NCI-H2227 (cell line): ENCODE measurements around the gene PKIB.
"Not testable (repeated sequence)": the region's sequence is repeated elsewhere in the genome, so short reads cannot be mapped to it uniquely, and the experiment has no call there.

Source experiments
- DNase-seq: peaks from one replicate; lab custom pipeline; 2025; ENCODE audit not compliant: unreplicated experiment; lab: John Stamatoyannopoulos, UW

Gene PKIB, protein sequence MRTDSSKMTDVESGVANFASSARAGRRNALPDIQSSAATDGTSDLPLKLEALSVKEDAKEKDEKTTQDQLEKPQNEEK

DNA sequence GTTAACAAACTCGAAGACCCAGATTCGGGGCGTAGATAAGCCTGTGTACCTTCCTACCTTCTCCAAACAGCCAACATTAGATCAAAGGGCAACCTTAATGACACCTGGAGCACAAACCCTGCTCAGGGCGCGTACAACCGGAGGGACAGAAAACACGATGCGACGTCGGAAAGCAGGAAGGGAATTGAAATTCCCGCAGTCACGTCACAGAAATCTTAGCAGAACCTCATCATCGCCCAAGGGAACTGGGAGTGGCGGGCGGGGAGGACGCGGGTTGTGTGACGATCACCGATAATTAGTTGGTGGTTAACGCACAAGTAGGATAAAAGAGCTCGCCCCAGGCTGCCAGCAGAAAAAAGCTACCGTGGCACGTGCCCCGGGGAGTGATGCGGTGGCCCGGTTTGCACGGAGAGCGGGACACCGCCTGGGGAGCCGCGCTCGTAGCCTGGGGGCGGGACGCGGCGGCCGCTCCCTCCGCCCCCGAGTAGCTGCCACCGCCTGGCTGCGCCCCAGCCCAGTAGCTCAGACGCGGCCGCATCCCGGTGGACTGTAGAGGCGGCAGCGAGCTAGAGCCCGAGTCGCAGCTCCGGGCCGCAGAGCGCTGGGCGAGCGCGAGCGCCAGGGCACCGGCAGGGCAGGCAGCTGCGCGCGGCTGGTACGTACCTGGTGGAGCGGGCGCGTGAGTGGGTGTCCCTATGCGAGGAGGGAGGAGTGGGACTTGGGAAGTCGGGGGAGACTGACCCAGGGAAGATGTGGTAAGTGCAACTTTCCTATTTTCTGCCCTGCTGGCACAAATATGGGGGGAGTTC lies at the start of gene PKIB:
Gene PKIB (plus strand): TSS at position 525 of the 809 bp plus-strand sequence. CDS start 107,390 bp downstream, outside the sequence.
- DNase-seq: peak; percentile 81

DNA sequence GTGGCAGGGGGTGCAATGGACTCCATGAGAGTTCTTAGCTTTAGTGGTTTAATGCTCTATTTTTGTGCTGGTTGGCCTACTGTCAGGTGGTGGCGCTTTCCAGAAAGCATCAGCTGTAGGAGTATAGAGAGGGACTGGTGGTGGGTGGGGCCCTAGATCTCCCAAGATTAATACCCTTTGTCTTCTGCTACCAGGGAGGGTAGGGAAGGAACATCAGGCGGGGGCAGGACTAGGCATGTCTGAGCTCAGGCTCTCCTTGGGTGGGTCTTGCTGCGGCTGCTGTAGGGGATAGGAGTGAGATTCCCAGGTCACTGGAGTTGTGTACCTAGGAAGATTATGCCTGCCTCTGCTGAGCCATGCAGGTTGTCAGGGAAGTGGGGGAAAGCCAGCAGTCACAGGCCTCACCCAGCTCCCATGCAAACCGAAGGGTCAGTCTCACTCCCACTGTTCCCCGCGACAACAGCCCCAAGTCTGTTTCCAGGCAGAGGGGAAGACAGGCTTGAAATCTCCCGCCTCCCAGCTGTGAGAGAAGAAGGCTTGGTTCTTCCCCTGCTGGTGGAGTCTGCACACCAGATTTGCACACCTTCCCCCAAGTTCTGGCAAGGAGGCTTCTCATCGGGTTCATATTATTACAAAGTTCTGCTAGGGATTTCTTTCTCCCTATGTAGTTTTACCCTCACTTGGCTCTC lies 46.7 kb upstream of the PKIB start:
- no peak for DNase-seq

DNA sequence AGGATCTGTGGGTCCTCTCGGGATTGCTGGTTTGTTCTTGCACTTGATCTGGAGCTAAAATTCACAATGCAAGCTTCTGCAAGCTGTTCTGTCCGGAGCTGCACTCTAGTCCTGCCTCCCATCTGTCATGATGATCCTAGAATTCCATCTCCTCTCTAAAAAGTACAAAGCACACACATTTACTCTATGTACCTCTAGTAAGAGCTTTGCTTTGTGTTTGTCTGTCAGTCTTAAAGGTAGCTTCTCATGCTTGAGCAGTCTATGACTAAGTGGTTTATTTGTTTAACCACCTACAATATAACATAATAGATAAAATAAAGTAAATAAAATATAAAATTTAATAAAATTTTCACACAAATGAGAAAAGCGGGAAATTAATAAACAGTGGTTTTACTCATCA lies 46.0 kb upstream of the PKIB start:
- DNase-seq: no peak

DNA sequence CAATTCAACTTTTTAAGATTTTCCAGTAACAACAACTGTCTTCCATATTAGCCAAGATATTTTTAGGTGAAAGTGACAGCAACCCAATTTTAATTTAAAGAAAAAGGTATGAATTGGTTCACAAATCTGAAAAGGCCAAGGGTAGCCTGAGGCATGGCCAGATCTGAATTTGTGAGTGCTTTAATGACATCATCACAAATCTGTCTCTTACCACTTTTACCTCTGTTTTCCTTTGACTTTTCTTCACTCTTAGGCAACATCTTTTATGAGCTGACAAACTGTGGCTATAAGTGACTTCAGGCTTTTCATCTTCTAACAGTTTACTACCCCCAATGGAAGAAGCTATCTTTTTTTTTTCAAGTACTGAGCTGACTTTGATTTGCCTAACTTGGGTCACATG lies 44.5 kb upstream of the PKIB start:
- no peak for DNase-seq

DNA sequence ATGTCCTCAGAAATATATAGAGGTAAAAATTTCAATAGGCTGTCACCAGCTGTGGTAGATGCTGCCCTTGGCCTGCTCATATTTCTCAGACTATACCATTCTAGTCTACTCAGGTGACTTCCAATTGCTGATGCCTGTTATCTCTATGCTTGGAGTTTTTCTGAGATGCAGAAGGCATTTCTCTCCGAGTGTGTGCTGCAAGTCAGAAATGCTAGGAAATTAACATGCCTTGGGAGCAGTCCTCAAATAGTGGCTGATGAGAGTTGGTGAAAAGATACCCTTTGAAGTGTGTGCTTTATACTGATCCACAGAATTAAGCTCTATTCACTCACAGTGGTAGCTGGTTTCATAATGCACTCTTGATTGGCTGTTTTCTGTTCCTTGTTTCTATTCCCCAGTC lies 43.2 kb upstream of the PKIB start:
- no peak for DNase-seq

DNA sequence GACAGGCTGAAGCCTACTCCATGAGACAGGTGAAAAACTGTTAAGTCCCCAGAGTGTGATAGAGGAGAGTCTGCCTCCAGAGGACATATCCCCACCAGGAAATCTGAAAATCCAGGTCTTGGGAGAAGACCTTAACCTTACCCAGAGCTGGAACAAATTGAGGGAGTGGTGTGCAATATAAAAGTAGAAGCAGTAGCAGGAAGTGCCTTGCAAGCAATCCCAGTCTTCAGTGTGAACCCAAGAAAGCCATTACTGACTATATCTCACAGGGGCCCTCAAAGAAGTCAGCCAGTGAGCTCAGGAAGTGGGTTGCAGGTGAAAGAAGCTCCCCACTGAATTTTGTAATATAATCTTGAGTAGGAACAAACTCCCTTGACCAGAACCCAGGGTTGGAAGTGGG lies 41.9 kb upstream of the PKIB start:
- DNase-seq: no peak

DNA sequence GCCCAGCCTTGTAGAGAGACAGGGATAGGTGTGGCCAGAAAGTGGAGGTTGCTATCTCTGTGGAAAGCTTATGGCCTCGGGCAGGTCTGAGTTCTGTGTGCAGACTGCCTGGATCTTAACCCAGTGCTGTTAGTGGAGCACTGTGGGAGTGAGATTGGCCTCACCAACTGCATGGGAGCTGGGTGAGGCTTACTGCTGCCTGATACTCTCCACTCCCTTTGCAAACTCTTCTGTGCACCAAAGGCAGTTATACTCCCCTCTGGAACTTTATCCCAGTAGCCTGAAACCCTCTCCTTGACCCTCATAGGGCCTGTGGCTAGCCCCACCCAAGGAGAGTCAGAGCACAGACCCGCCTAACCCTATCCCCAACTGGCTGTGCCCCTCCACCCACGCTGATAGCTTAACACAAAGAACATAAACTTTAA lies 41.4 kb upstream of the PKIB start:
- no peak for DNase-seq

DNA sequence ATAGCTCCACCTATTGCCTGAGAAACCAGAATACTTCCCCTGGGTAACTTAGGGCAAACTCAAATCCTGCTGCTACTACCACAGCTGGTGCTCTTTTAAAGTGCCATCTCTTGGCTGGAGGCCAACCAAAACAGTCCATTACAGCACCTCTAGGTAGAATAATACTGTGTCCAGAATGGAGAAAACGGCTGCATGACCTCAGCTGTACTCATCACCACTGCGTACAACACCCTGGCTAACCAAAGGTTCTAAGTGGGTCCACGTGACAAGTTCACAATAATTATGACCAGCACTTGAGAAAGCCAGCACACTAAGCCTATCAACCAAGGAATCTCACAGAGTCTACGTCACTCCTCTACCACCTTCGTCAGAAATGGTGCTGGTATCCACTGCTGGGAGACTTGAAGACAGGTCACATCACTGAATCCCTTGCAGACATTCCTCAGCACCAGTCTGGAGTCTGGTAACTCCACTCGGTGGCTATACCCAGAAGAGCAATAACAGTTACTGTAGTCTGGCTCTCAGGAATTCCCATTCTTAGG lies 40.9 kb upstream of the PKIB start:
- DNase-seq: no peak

DNA sequence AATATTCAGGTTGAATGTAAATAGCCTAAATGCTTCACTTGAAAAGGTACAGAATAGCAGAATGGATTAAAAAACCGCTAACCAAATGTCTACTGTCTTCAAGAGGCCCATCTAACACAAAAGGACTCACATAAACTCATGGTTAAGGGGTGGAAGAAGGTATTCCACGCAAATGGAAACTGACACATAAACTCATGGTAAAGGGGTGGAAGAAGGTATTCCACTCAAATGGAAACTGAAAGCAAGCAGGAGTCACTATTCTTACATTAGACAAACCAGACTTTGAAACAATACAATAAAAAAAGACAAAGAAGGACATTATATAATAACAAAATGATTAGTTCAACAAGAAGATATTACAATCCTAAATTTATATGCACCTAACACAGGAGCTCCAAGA lies 38.3 kb upstream of the PKIB start:
- no peak for DNase-seq

DNA sequence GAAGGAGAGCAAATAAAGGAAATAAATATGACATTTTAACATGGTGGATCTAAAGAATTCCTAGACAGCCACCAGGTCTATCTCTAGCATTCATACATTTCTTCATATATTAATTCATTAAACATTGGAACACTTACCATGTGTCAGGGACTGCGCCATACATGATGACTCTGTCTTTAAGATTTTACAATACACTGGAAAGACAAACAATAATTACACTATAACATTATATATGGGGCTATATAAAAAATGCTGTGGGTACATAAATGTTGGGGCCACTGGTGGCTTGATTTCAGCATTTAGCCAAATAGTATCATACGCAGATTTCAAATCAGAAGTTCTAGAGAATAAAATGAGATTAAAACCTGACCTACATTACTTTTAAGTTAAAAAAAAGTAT lies 33.3 kb upstream of the PKIB start:
- no peak for DNase-seq

DNA sequence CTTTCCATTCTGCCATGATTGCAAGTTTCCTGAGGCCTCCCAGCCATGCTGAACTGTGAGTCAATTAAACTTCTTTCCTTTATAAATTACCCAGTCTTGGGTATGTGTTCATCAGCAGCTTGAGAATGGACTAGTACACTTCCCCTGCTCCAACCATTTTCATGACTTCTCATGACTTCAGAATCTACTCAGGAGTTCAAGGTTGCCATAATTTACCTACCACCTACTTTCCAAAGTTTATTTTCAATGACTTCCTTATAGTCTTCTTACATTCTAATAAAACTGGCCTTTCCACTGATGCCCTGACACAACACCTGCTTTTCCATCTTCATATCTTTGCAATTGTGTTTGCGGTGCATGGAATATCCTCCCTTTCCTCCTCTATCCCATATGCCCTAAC lies 31.2 kb upstream of the PKIB start:
- DNase-seq: no peak

DNA sequence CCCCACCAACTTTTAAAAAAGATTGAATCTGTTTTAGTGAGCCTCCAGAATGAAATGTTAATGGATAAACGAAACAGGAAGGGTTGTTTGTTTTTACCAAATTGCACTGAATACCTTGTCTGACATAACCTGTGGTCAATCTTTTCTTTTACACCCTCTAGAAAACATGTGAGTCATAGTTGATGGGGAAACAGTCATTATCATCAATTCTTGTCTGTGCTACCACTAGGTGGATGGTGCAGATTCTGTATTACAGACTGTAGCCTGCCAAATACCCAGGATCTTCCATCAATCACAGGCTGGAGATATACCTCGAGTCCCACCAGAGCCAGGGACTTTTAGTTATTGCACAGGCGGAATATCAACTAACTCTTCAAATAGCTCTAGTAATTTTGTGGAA lies 29.5 kb upstream of the PKIB start:
- DNase-seq: no peak

DNA sequence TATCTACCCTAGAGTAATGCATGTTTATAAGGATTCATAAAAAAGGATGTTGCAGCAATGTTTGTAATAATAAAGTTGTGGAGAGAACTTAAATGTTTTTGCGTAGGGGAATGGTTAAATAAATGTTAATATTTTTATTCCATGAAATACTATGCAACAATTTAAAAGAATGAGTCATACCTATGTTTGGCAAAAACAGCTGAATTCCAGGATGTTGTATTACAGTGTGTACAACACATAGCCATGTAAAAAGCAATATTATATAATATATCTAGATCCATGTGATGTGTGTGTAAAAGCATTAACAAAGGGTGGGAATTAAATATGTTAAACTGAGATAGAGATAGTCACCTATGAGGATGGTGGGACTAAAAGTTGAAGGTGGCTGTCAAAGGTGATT lies 21.1 kb upstream of the PKIB start:
- no peak for DNase-seq

DNA sequence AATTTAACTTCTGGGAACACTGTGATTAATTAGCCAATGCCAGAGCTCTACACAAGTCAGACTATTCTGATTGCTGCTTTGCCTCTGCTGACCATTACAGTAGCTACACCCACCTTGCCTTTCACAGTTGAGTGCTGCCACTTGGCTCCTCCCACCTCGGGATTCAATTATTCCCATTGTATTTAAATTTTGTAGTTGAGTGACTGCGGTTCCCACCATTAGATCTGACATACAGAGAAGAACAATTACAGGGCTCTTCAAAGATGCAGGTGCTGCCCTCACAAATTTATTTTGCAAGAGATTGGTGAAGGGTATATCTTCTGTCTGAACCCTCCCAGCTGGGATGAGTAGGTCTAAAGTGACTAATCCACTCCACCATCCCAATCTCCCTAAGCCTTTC lies 11.9 kb upstream of the PKIB start:
- not testable (repeated sequence) for DNase-seq

DNA sequence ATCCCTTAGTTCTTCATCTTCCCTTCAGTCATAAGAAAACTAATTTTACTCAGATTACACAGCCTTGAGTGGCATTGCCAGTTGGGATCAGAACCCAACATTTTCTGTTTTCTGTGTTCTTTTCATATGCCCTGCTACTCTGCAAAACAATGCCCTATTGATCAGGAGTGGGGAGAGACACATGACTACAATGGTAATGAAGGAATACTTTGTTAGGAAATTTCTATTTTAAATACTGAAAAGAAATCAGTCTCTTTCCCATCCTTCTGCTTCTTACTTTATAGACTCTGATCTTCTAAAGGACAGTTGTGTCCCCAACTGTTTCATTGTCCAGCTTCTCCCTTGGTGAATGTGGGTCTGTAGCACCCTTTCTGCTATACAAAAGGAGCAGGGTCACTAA lies 5.5 kb upstream of the PKIB start:
- DNase-seq: no peak

DNA sequence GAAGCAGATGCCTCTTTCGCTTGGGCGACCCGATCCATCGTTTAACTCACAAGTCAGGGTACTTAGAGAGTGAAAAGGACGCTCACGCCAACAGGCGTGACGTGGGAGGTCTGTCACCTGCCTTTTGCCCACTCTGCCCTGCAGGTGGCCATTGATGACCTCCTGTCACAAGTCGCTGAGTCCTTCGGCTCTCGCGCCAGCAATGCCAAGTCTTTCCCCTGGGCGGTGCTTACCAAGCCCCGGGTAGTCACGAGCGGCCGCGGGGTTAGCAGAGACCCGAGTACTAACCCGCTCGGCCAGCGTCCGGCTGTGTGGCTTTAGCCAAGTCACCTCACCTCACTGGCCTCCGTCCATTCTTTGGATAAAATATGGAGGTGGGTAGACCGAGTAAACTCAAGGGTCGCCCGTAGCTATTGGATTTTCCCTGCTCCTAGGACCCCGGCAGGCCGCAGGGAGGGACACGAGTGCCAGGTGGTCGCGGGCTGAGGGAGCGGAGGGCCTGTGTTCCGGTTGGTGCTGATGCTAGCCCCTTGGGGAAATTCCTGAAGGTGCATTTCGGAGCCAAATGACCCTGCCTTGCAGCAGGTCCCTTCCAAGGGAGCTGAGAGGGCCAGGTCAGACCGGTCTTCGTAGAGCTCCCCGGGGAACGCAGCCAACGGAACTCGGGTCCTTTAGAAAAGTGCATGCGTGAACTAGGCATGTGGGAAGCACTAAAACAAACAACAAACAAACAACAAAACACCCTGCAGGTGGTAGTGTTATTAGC lies 668 bp downstream of the PKIB start:
- peak; percentile 23 for DNase-seq

DNA sequence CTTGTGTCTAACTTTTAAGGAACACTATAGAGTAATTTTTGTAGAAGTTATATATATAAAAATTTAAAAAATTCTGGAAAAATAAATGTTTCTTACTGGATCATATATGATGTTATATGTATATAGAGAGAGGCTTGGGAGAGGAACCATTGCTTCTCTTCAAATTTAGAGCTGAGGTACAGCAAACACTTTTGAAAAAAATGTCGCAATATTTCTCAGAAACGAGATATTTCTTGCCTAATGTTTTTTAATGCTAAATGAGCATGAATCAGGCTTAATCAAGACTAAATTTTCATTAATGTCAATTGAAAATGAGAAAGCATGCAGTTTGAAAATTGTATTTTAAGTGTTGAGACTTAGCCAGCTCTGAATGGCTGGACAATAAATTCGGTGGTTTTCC lies 2.6 kb downstream of the PKIB start:
- no peak for DNase-seq

DNA sequence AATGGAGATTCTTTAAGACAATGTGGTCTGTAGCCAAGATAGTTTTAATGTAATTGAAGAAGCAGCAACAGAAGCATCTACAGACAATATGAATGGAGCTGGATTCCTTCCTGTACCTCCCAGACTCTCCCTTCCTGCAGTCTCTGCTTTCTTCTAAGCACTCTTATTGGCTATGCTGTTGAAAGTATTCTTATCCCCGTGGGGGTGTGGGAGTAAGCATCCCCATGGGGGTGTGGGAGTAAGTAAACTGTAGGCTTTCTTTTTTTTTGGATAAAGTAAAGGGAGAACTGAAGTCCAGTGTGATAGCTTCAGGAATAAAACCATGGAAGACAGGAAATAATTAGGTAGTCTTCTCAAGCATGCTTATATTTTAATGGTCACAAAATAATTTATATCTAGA lies 4.1 kb downstream of the PKIB start:
- DNase-seq: no peak

DNA sequence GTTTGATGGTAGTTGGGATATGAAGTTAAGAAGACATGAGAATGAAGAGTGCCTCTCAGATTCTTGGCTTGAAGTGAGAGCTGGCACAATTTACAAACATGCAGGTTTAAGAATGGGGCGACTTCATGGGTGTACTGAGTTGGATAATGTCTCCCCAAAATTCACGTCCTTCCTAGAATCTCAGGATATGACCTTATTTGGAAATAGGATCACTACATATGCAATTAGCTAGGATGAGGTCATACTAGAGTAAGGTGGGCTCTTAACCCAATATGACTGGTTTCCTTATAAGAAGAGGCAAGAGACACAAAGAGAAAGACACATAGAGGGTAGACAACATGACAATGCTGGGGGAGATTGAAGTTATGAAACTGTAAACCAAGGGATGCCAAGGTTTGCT lies 5.2 kb downstream of the PKIB start:
- DNase-seq: no peak

DNA sequence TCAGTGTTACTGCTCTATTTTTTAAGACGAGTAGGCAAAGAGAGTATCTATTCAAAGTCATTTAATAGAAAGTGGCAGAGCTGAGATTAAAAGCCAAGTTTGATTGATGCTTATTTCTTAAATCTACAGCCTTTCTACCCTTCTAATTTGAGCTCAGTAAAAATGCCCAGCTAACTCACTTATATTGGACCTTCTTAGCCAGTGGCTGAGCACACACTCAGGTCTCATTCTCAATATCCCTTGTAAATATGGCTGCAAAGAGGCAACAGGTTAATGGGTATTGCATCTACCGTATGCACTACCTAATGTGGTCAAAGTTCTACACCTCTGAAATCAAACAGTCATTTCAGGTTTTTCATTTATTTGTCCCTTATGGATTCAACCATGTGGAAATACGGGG lies 6.7 kb downstream of the PKIB start:
- DNase-seq: no peak

DNA sequence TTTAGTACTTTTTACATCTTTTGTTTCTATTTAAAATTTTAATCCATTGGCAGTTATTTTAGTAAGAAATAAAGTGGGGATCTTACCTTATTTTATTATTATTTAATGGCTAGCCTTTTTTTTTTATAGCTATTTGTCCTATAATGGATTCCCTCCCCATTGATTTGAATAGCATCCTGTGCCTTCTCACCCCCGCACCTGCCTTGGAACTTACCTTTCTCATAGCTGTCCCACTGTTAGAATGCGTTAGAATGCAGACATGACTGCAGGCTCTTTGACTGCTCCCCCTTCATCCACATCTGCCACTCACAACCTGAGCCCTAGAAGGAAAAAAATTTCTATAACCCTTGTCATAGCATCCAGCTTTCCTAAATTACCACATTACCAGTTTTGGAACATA lies 9.1 kb downstream of the PKIB start:
- no peak for DNase-seq
